Erythroblast (primary cell): ENCODE results near the gene SCN1B.

ENCODE experiments used
- GATA1 ChIP-seq: IDR thresholded peaks from 2 replicates; pipeline ENCODE4 v1.6.1; 2011; ENCODE audit warnings: low read depth, mild to moderate bottlenecking, control low read depth, low read length, moderate library complexity
- POLR2A ChIP-seq: IDR thresholded peaks from 2 replicates; pipeline ENCODE4 v1.6.1; 2011; ENCODE audit warnings: mild to moderate bottlenecking, low read length

GRCh38 chr19:35049456-35049855 is 19.2 kb downstream of the SCN1B start:
- no peak for TF ChIP-seq POLR2A
- no peak for TF ChIP-seq GATA1
